HL-60 (cell line): ENCODE results near the gene PCSK4.

ENCODE experiments used
- GABPA ChIP-seq: IDR thresholded peaks from 2 replicates; pipeline ENCODE4 v1.6.1; 2012; ENCODE audit warnings: low read depth
- POLR2AphosphoS5 ChIP-seq: IDR thresholded peaks from 2 replicates; pipeline ENCODE4 v1.6.1; 2012; ENCODE audit warnings: low read depth
- SPI1 ChIP-seq: IDR thresholded peaks from 2 replicates; pipeline ENCODE4 v1.6.1; 2012; ENCODE audit warnings: low read depth, mild to moderate bottlenecking, borderline replicate concordance
- TF ChIP-seq, protein P1 (sequence below): IDR thresholded peaks from one replicate; pipeline ENCODE4 v1.5.1; 2011; ENCODE audit warnings: low read length, control low read depth, inconsistent platforms; ENCODE audit not compliant: insufficient read depth
- TF ChIP-seq, protein P2 (sequence below): IDR thresholded peaks from 2 replicates; pipeline ENCODE4 v1.6.1; 2012; ENCODE audit warnings: low read depth; ENCODE audit not compliant: insufficient replicate concordance

DNA sequence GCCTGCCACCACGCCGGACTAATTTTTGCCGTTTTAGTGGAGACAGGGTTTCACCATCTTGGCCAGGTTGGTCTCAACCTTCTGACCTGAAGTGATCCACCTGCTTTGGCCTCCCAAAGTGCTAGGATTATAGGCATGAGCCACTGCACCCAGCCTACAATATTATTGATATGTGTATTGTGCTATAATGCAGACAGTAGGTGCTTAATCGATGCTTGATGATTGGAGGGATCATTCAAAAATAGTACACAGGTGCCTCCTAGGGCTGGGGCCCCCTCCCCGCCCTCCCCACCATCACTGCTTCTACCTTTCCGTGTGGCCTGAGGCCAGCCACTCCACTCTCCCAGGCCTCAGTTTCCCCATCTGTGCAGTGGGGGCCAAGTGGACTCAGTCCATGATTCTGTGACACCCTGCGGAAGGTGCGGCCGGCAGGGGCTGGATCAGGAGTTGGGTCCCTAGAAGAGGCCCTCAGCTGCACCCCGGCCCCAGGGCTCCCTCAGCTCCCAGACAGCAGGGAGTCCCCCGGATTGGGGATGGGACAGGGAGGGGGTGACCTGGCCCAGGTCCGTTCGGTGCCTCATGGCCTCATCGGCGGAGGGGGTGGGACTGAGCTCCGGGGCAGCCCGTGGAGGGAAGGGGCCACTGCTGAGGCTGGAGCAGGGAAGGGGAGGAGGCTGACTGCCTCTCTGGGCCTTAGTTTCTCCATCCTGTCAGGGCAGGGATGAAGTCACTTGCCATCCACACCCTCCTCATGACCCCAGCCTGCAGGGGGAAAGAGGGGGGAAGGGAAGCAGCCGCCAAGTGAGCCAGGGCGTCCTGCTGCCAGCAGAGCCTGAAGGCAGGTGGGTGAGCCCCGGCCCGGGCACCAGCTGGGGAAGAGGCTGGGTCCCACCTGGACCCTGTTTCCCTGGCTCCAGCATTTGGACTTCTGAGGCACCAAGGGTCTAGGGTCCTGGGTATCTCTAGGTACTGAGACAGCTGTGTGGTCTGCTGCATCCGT lies 21.5 kb upstream of the PCSK4 start:
- TF ChIP-seq, protein P1, sequence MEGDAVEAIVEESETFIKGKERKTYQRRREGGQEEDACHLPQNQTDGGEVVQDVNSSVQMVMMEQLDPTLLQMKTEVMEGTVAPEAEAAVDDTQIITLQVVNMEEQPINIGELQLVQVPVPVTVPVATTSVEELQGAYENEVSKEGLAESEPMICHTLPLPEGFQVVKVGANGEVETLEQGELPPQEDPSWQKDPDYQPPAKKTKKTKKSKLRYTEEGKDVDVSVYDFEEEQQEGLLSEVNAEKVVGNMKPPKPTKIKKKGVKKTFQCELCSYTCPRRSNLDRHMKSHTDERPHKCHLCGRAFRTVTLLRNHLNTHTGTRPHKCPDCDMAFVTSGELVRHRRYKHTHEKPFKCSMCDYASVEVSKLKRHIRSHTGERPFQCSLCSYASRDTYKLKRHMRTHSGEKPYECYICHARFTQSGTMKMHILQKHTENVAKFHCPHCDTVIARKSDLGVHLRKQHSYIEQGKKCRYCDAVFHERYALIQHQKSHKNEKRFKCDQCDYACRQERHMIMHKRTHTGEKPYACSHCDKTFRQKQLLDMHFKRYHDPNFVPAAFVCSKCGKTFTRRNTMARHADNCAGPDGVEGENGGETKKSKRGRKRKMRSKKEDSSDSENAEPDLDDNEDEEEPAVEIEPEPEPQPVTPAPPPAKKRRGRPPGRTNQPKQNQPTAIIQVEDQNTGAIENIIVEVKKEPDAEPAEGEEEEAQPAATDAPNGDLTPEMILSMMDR = no peak
- TF ChIP-seq, protein P2, sequence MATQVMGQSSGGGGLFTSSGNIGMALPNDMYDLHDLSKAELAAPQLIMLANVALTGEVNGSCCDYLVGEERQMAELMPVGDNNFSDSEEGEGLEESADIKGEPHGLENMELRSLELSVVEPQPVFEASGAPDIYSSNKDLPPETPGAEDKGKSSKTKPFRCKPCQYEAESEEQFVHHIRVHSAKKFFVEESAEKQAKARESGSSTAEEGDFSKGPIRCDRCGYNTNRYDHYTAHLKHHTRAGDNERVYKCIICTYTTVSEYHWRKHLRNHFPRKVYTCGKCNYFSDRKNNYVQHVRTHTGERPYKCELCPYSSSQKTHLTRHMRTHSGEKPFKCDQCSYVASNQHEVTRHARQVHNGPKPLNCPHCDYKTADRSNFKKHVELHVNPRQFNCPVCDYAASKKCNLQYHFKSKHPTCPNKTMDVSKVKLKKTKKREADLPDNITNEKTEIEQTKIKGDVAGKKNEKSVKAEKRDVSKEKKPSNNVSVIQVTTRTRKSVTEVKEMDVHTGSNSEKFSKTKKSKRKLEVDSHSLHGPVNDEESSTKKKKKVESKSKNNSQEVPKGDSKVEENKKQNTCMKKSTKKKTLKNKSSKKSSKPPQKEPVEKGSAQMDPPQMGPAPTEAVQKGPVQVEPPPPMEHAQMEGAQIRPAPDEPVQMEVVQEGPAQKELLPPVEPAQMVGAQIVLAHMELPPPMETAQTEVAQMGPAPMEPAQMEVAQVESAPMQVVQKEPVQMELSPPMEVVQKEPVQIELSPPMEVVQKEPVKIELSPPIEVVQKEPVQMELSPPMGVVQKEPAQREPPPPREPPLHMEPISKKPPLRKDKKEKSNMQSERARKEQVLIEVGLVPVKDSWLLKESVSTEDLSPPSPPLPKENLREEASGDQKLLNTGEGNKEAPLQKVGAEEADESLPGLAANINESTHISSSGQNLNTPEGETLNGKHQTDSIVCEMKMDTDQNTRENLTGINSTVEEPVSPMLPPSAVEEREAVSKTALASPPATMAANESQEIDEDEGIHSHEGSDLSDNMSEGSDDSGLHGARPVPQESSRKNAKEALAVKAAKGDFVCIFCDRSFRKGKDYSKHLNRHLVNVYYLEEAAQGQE = no peak
- TF ChIP-seq POLR2AphosphoS5 (no peak), SPI1 (no peak), GABPA (no peak)
